ENCODE data around the gene SLFN14. TPM values are rescaled to one million over a fixed set of nuclear protein-coding genes. Genes with fewer than 3 reads are reported as not detected.

SLFN14 gene
- total RNA-seq, 1 experiment from 2014 or later: not detected

DNA sequence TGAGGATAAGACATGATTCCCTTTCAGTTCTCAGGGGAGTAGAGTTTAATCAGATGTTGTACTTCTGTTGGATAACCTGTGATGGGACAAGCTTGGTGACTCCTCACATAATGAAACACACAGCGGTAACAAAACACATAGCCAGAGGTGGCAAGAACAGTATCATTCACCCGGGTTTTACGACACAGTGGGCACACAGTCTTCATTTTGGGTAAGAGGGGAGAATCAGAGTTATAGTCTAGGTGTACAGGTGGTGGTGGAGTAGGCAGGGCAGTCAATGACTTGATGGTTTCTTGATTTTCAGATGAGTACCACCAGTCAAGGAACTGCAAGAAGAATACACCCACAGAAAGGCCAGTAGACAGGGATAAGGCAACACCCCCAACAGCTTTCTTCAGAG, 15.1 kb upstream of the SLFN14 start:
- POLR2A ChIA-PET (ENCODE audit: unreplicated experiment): no interaction called here
- no peak overlapping the region for H3K4me3 ChIP-seq
- no peaks in the 10 kb centered on the region for H3K27me3 ChIP-seq (ENCODE audit: insufficient read depth, low read depth)
- peaks cover 11% of the 10 kb centered on the region for H3K79me2 ChIP-seq (ENCODE audit: low read depth)
- H3K36me3 ChIP-seq (ENCODE audit: low read depth): no peaks in the 10 kb centered on the region
- H3K9me3 ChIP-seq (ENCODE audit: insufficient read depth, low read depth): no peaks in the 10 kb centered on the region
- H3F3A ChIP-seq (ENCODE audit: insufficient read depth, low read depth): peaks cover 36% of the 10 kb centered on the region; the same call in 1 of the 2 replicates
- peaks cover 15% of the 10 kb centered on the region for H3K4me1 ChIP-seq (replicated peaks; ENCODE audit: insufficient read depth)
- H2AFZ ChIP-seq: no peak overlapping the region
- BruUV-seq (replicated peaks): no TSS peak
- TF ChIP-seq, protein P1, sequence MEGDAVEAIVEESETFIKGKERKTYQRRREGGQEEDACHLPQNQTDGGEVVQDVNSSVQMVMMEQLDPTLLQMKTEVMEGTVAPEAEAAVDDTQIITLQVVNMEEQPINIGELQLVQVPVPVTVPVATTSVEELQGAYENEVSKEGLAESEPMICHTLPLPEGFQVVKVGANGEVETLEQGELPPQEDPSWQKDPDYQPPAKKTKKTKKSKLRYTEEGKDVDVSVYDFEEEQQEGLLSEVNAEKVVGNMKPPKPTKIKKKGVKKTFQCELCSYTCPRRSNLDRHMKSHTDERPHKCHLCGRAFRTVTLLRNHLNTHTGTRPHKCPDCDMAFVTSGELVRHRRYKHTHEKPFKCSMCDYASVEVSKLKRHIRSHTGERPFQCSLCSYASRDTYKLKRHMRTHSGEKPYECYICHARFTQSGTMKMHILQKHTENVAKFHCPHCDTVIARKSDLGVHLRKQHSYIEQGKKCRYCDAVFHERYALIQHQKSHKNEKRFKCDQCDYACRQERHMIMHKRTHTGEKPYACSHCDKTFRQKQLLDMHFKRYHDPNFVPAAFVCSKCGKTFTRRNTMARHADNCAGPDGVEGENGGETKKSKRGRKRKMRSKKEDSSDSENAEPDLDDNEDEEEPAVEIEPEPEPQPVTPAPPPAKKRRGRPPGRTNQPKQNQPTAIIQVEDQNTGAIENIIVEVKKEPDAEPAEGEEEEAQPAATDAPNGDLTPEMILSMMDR (conservative IDR thresholded peaks at IDR 0.05): no peak
- no peak for TF ChIP-seq EZH2 (IDR thresholded peaks at IDR 0.05; ENCODE audit: low read depth)
- intact Hi-C loops (cut with micrococcal nuclease; ENCODE audit: unreplicated experiment): no loop called here
- no peak overlapping the region for H3K4me2 ChIP-seq
- CTCF ChIA-PET: no interaction called here
- H3K27ac ChIP-seq: no peak overlapping the region
- H3K9me2 ChIP-seq (ENCODE audit: insufficient read depth): no peaks in the 10 kb centered on the region
- DNase-seq: no peak
- H4K20me1 ChIP-seq (ENCODE audit: insufficient read depth): no peaks in the 10 kb centered on the region; the same call in 1 of the 2 replicates

DNA sequence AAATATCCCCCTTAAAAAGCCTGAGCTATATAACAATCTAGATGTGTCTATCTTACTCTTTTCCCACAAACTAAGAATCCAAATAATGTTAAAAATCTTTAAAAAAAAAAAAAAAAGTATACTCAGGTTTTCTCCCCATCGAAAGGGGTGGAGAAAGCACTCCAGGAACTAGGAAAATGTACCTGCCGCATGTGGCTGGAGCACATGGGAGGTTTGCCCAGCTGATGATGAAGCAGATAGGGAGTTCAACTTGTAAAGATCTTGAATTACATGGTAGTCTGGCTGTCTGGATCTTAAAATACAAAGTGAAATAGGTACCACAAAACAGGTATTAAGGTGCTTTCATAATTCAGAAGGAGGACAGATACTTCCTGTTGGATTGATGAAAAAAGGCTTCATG, 8.8 kb upstream of the SLFN14 start:
- H3K9me3 ChIP-seq (ENCODE audit: insufficient read depth, low read depth): no peaks in the 10 kb centered on the region
- no peaks in the 10 kb centered on the region for H3K9me2 ChIP-seq (ENCODE audit: insufficient read depth)
- H3K4me2 ChIP-seq: peak overlapping the region; percentile 91
- H3K4me1 ChIP-seq (replicated peaks; ENCODE audit: insufficient read depth): peaks cover 10% of the 10 kb centered on the region
- no peaks in the 10 kb centered on the region; the same call in 1 of the 2 replicates for H4K20me1 ChIP-seq (ENCODE audit: insufficient read depth)
- ChIA-PET CTCF (no interaction called here), POLR2A (ENCODE audit: unreplicated experiment) (no interaction called here)
- H2AFZ ChIP-seq: no peak overlapping the region
- H3K36me3 ChIP-seq (ENCODE audit: low read depth): no peaks in the 10 kb centered on the region
- no peak for DNase-seq
- peaks cover 34% of the 10 kb centered on the region for H3K79me2 ChIP-seq (ENCODE audit: low read depth)
- BruUV-seq (replicated peaks): no TSS peak
- TF ChIP-seq EZH2 (IDR thresholded peaks at IDR 0.05; ENCODE audit: low read depth): no peak
- TF ChIP-seq, protein P1 (conservative IDR thresholded peaks at IDR 0.05): no peak
- intact Hi-C loops (cut with micrococcal nuclease; ENCODE audit: unreplicated experiment): no loop called here
- no peak overlapping the region for H3K27ac ChIP-seq
- H3F3A ChIP-seq (ENCODE audit: insufficient read depth, low read depth): peaks cover 12% of the 10 kb centered on the region; the same call in 1 of the 2 replicates
- H3K4me3 ChIP-seq: peak overlapping the region; percentile 72; the same call in 1 of the 2 replicates
- peaks cover 8% of the 10 kb centered on the region; the same call in 1 of the 2 replicates for H3K27me3 ChIP-seq (ENCODE audit: insufficient read depth, low read depth)

DNA sequence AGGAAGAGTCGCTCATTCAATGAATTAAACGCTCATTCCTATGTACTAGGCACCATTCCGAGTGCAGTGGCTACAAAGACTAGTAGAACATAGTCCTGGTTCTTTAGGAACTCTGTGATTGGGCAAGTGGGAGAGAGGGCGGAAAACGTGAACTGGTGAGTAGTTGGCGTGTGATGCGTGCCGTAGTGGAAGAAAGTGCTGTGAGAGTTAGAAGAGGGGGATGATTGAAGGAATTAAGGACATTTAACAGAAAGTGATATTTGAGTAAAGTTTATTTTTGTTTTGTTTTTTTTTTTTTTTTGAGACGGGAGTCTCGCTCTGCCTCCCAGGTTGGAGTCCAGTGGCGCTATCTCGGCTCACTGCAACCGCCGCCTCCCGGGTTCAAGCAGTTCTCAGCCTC, 7.9 kb upstream of the SLFN14 start:
- POLR2A ChIA-PET (ENCODE audit: unreplicated experiment): interaction anchor here (0.6 to 0.7 kb wide), 2 partner anchors 28 to 107 kb away, joined by 3 to 8 read pairs; no protein-coding TSS in a partner anchor
- TF ChIP-seq EZH2 (IDR thresholded peaks at IDR 0.05; ENCODE audit: low read depth): no peak
- TF ChIP-seq, protein P1 (conservative IDR thresholded peaks at IDR 0.05): no peak
- Histone ChIP-seq H3K4me3 (peak overlapping the region; percentile 72), H2AFZ (peak overlapping the region; percentile 95), H3K4me2 (peak overlapping the region; percentile 91), H3K27ac (peak overlapping the region; percentile 54), H3K27me3 (ENCODE audit: insufficient read depth, low read depth) (peaks cover 15% of the 10 kb centered on the region), H3K36me3 (ENCODE audit: low read depth) (no peaks in the 10 kb centered on the region), H3F3A (ENCODE audit: insufficient read depth, low read depth) (peaks cover 10% of the 10 kb centered on the region; the same call in 1 of the 2 replicates), H3K9me2 (ENCODE audit: insufficient read depth) (no peaks in the 10 kb centered on the region), H3K4me1 (replicated peaks; ENCODE audit: insufficient read depth) (peaks cover 10% of the 10 kb centered on the region), H3K9me3 (ENCODE audit: insufficient read depth, low read depth) (no peaks in the 10 kb centered on the region), H4K20me1 (ENCODE audit: insufficient read depth) (no peaks in the 10 kb centered on the region; the same call in 1 of the 2 replicates), H3K79me2 (ENCODE audit: low read depth) (peaks cover 34% of the 10 kb centered on the region)
- intact Hi-C loops (cut with micrococcal nuclease; ENCODE audit: unreplicated experiment): loop anchor here (1.0 kb wide), 1 partner anchor 10 kb away; the partner anchor contains the start of gene PEX12
- peak in 1 of 2 experiments; percentile 43 for DNase-seq
- CTCF ChIA-PET: no interaction called here
- no TSS peak for BruUV-seq (replicated peaks)
